ENCODE data around the gene ROM1.

ROM1 gene

GRCh38 chr11:62604460-62605120 is 8.5 kb upstream of the ROM1 start:
- DNase-seq (no peak), ATAC-seq (ENCODE audit: insufficient read depth, low read depth) (no peak)
- Histone ChIP-seq H3K9me3 (ENCODE audit: insufficient read depth, low read length, severe bottlenecking) (no peaks in the 10 kb centered on the region), H4K20me1 (ENCODE audit: insufficient read depth, low read length) (peaks cover 12% of the 10 kb centered on the region; the same call in 1 of the 2 replicates), H3K4me3 (ENCODE audit: low read depth in 1 of 2, low read length in 2 of 2) (no peak overlapping the region), H3K4me2 (ENCODE audit: insufficient read depth, low read length) (no peak overlapping the region), H2AFZ (ENCODE audit: low read depth, low read length) (no peak overlapping the region), H3K27me3 (ENCODE audit: insufficient read depth, low read length, poor library complexity) (no peaks in the 10 kb centered on the region), H3K79me2 (ENCODE audit: insufficient read depth, low read length) (peaks cover 20% of the 10 kb centered on the region), H3K9ac (ENCODE audit: low read depth, low read length) (no peak overlapping the region), H3K4me1 (ENCODE audit: insufficient read depth, low read length) (peaks cover 20% of the 10 kb centered on the region), H3K36me3 (ENCODE audit: insufficient read depth, low read length) (peaks cover 49% of the 10 kb centered on the region), H3K27ac (ENCODE audit: low read length) (no peak overlapping the region)
- TF ChIP-seq CTCF (IDR thresholded peaks at IDR 0.05; ENCODE audit: borderline replicate concordance, extremely low read depth, low read length, poor library complexity, severe bottlenecking) (no peak), EZH2 (IDR thresholded peaks at IDR 0.05; ENCODE audit: borderline replicate concordance, low read depth, low read length, severe bottlenecking) (no peak)

GRCh38 chr11:62605467-62605866 is 7.6 kb upstream of the ROM1 start:
- Histone ChIP-seq H4K20me1 (ENCODE audit: insufficient read depth, low read length) (peaks cover 3% of the 10 kb centered on the region; the same call in 1 of the 2 replicates), H3K79me2 (ENCODE audit: insufficient read depth, low read length) (peaks cover 11% of the 10 kb centered on the region), H3K27ac (ENCODE audit: low read length) (no peak overlapping the region), H3K9me3 (ENCODE audit: insufficient read depth, low read length, severe bottlenecking) (no peaks in the 10 kb centered on the region), H3K36me3 (ENCODE audit: insufficient read depth, low read length) (peaks cover 46% of the 10 kb centered on the region), H3K4me3 (ENCODE audit: low read depth in 1 of 2, low read length in 2 of 2) (no peak overlapping the region), H3K4me1 (ENCODE audit: insufficient read depth, low read length) (peaks cover 13% of the 10 kb centered on the region), H3K27me3 (ENCODE audit: insufficient read depth, low read length, poor library complexity) (no peaks in the 10 kb centered on the region), H3K4me2 (ENCODE audit: insufficient read depth, low read length) (no peak overlapping the region), H3K9ac (ENCODE audit: low read depth, low read length) (no peak overlapping the region), H2AFZ (ENCODE audit: low read depth, low read length) (no peak overlapping the region)
- DNase-seq, result no peak
- ATAC-seq (ENCODE audit: insufficient read depth, low read depth), result no peak
- TF ChIP-seq EZH2 (IDR thresholded peaks at IDR 0.05; ENCODE audit: borderline replicate concordance, low read depth, low read length, severe bottlenecking) (no peak), CTCF (IDR thresholded peaks at IDR 0.05; ENCODE audit: borderline replicate concordance, extremely low read depth, low read length, poor library complexity, severe bottlenecking) (no peak)

GRCh38 chr11:62605902-62606301 is 7.2 kb upstream of the ROM1 start:
- H3K4me2 ChIP-seq (ENCODE audit: insufficient read depth, low read length), result no peak overlapping the region
- H2AFZ ChIP-seq (ENCODE audit: low read depth, low read length), result no peak overlapping the region
- no peak overlapping the region for H3K27ac ChIP-seq (ENCODE audit: low read length)
- H3K79me2 ChIP-seq (ENCODE audit: insufficient read depth, low read length), result peaks cover 7% of the 10 kb centered on the region
- no peak overlapping the region for H3K9ac ChIP-seq (ENCODE audit: low read depth, low read length)
- no peaks in the 10 kb centered on the region for H3K27me3 ChIP-seq (ENCODE audit: insufficient read depth, low read length, poor library complexity)
- ATAC-seq (ENCODE audit: insufficient read depth, low read depth) (no peak), DNase-seq (no peak)
- H3K36me3 ChIP-seq (ENCODE audit: insufficient read depth, low read length), result peaks cover 45% of the 10 kb centered on the region
- H3K4me1 ChIP-seq (ENCODE audit: insufficient read depth, low read length), result peaks cover 15% of the 10 kb centered on the region
- H4K20me1 ChIP-seq (ENCODE audit: insufficient read depth, low read length), result no peaks in the 10 kb centered on the region
- no peak for TF ChIP-seq CTCF (IDR thresholded peaks at IDR 0.05; ENCODE audit: borderline replicate concordance, extremely low read depth, low read length, poor library complexity, severe bottlenecking)
- TF ChIP-seq EZH2 (IDR thresholded peaks at IDR 0.05; ENCODE audit: borderline replicate concordance, low read depth, low read length, severe bottlenecking), result no peak
- H3K9me3 ChIP-seq (ENCODE audit: insufficient read depth, low read length, severe bottlenecking), result no peaks in the 10 kb centered on the region
- H3K4me3 ChIP-seq (ENCODE audit: low read depth in 1 of 2, low read length in 2 of 2), result no peak overlapping the region

Data from DND-41 (cell line).